Fibroblast of skin of left biceps (primary cell): ENCODE results near the gene ZNF503.

Experiments
- DNase-seq, 2 experiments: peaks; one replicate each; pipeline ENCODE4 v3.0.0-alpha.2; 2013; ENCODE audit warnings: low read depth in 2 of 2

The ZNF503 gene

GRCh38 chr10:75406462-75407223, 5.1 kb upstream of the ZNF503 start:
- no peak for DNase-seq

- no peak for DNase-seq
These were observed 4.3 kb upstream of the ZNF503 start for GRCh38 chr10:75405598-75406461.

- no peak for DNase-seq
These were observed 3.4 kb upstream of the ZNF503 start for GRCh38 chr10:75404815-75405597.

GRCh38 chr10:75403939-75404814, 2.6 kb upstream of the ZNF503 start:
- no peak for DNase-seq

GRCh38 chr10:75403144-75403938, 1.8 kb upstream of the ZNF503 start:
- DNase-seq: no peak

GRCh38 chr10:75402486-75403143, 1.1 kb upstream of the ZNF503 start:
- no peak for DNase-seq

GRCh38 chr10:75400771-75401568, 594 bp downstream of the ZNF503 start:
- DNase-seq: no peak

- DNase-seq: no peak
These were observed 1.3 kb downstream of the ZNF503 start for GRCh38 chr10:75400163-75400770.

GRCh38 chr10:75399461-75400162, 2.0 kb downstream of the ZNF503 start:
- DNase-seq: no peak

- DNase-seq: no peak
These were observed 2.7 kb downstream of the ZNF503 start for GRCh38 chr10:75398692-75399460.

GRCh38 chr10:75398200-75398691, 3.3 kb downstream of the ZNF503 start:
- DNase-seq: no peak

- no peak for DNase-seq
These were observed 3.9 kb downstream of the ZNF503 start for GRCh38 chr10:75397496-75398199.

- no peak for DNase-seq
These were observed 4.7 kb downstream of the ZNF503 start for GRCh38 chr10:75396631-75397495.

- DNase-seq: no peak
These were observed 5.5 kb downstream of the ZNF503 start for GRCh38 chr10:75395932-75396630.
